HepG2 (cell line): ENCODE data around the gene TSC1.

ENCODE experiments used
- ARID2 ChIP-seq: sonication (generic); formaldehyde crosslinking; IDR thresholded peaks from 2 replicates; pipeline ENCODE4 v1.8.1; 2022; ENCODE audit warnings: mild to moderate bottlenecking, missing genetic modification reagents, borderline replicate concordance
- EZH2 ChIP-seq: conservative IDR thresholded peaks from 2 replicates; pipeline ENCODE4 v1.6.1; 2012; ENCODE audit warnings: mild to moderate bottlenecking, low read depth, low read length, moderate library complexity
- ISL2 ChIP-seq: sonication (generic); formaldehyde crosslinking; IDR thresholded peaks from 2 replicates; pipeline ENCODE4 v1.5.0; 2020; ENCODE audit warnings: missing genetic modification reagents
- THRA ChIP-seq: sonication (generic); formaldehyde crosslinking; IDR thresholded peaks from 2 replicates; pipeline ENCODE4 v1.4.0; 2020; ENCODE audit warnings: missing genetic modification reagents, borderline replicate concordance
- ZNF441 ChIP-seq: sonication (generic); formaldehyde crosslinking; IDR thresholded peaks from 2 replicates; pipeline ENCODE4 v1.7.0; 2021; ENCODE audit warnings: missing genetic modification reagents, borderline replicate concordance

GRCh38 chr9:132882616-132883015 is 61.8 kb downstream of the TSC1 start:
- no peak for TF ChIP-seq EZH2
- no peak for TF ChIP-seq ZNF441
- TF ChIP-seq ISL2 (CRISPR knock-in tag): no peak
- TF ChIP-seq THRA: no peak
- TF ChIP-seq ARID2 (CRISPR knock-in tag): no peak
